IPS-NIHi11 (cell line): ENCODE measurements around the gene NAV2.

ENCODE experiments used
- DNase-seq: peaks from one replicate; pipeline ENCODE4 v3.0.0; 2012; ENCODE audit warnings: mixed read lengths, low spot score

Gene NAV2

DNA sequence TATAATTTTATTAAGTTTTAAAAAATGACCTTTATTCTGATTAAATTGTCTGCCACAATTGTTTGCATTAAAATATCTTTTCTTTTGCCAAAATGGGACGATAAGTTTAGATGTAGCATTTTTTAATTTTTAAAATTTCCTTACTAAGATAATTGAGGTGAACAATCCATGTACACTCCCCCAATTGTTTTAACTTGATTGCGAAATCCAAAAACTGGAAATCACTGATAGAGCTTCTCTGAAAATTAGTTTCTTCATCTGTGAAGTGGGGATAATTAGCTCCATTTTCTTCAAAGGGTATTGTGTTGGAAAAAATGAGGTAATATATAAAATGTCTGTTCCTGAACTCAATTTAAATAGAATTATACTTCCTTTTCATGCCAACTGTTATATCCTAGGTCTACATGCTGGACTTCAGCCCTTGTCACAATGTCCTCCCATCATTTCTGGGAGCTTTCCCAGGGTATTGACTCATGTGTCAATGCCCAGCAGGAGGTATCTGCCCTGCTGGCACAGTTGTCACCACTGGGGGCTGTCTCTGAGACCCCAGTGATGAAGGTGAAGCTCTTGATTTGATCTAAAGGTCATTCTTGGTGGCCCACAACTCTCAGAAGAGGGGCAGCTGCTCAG lies 28.7 kb upstream of the NAV2 start:
- no peak for DNase-seq

GRCh38 chr11:19686234-19686633 lies 26.4 kb upstream of the NAV2 start:
- no peak for DNase-seq

GRCh38 chr11:19687392-19687791 lies 25.2 kb upstream of the NAV2 start:
- DNase-seq = no peak

DNA sequence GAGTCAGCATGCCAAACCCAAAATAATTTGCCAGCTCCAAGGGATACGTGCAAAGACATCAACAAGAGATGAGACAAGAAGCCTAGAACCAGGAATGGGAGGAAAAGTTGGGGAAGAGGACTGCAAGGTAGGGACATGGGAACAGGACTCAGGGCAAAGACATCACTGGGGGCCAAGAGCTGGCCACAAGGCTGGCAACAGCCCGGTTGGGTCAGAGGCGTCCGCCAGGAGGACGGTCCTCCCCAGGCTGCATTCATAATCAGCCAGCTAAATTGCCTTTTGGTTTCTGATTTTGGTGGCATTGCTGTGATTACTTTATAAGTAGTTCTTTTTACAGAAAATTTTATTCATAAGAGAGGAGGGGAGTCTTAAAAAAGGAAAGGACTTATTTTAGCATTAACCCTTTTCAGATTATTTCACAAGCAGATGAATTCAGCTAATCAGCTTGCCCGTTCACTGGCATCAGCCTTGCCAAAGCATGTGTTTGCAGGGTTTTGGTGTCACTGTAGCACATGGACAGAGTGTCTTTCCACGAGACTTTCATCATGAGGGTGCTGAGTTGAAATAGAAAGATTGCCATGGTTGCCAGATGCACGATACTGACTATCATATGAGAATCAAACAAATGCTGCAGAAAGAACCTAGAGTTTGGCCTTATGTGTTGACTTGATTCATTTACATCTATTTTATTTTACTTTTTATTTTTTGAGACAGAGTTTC lies 23.2 kb upstream of the NAV2 start:
- no peak for DNase-seq

GRCh38 chr11:19690885-19691284 lies 21.8 kb upstream of the NAV2 start:
- no peak for DNase-seq

DNA sequence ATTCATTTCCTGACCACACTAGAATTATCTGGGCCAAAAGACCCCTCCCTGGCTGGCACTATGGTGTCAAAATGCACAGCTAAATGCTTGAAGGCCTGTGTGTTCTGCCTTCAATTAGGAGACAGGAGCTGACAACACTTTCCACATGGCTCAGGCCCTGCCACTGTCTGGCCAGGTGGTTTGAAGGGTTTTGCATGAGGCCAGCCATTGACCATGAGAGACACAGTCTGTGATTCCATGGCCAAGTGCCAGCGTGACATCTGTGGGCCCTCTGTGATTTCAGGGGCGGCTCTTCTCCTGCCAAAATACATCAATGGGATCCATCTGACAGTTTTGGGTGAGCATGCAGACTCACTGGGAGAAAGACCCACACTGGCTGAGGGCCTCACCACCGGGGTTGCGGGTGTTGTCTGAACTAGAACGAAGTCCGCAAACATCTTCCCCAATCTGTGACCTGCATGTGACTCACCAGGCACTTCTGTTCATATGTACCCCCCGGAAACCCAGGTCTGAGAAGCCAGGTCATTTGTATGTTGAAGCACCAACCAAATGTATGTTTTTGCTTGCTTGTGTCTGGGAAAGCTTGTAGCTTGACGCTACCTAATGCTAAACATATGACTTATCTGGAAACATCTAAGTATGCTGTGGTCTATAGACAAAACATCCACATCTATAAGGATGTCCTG lies 20.7 kb upstream of the NAV2 start:
- DNase-seq = no peak

DNA sequence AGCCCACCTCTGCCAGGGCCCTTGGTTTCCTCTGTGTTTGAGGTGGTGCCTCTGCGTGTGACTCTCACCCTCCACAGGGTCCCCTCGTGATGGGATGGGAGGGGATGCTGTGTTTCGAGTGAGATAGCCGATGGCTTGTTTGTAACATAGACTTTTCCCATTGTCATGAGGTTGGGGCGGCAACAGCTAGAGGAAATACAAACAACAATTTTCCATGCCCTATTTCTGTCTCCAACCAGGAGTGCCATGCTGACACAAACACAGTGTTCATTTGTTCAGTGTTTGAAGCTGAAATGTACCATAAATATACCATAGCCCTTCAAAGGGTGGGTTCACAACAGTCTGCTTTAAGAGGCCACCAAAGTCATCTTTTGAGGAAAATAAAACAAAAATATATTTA lies 19.5 kb upstream of the NAV2 start:
- no peak for DNase-seq

GRCh38 chr11:19694796-19695345 lies 17.8 kb upstream of the NAV2 start:
- DNase-seq = no peak

GRCh38 chr11:19696073-19696472 lies 16.6 kb upstream of the NAV2 start:
- DNase-seq = no peak

GRCh38 chr11:19696904-19697303 lies 15.7 kb upstream of the NAV2 start:
- DNase-seq = no peak

GRCh38 chr11:19697721-19698121 lies 14.9 kb upstream of the NAV2 start:
- peak; percentile 39 for DNase-seq

DNA sequence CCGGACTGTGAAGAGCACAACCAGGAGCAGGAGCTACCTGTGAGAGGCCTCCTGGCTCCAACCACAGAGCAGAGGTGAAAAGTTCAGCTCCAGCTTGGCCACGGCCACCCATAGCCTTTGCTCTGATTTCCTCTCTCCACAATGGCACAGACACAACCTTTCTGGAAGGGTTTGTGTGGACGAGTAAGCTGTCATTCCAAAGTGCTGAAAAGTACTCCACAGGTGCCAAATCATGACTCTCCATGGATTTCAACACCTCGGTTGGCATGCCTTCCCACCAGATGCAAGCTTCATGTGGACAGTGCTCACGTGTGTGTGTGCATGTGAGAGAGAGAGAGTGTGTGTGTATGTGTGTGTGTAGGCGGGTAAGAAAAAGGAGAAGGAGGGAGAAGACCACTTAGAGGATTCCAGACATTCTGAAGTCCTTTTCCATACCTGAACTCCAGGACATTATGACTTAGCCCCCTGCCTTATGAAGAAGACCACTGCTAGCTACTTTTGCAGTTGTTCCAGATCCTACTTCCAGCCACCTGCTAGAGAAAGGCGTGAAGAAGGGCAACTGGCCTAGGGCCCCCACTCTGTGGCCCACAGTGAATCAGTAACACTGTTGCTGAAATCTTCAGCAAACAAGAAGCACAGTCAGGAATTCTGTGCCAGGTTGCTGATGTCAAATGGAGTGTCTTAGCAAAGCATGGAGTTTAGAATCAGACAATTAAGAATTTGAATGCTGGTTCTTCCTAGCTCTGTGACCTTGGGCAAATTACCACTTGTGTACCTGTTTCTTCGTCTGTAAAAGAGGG lies 13.9 kb upstream of the NAV2 start:
- DNase-seq = no peak

DNA sequence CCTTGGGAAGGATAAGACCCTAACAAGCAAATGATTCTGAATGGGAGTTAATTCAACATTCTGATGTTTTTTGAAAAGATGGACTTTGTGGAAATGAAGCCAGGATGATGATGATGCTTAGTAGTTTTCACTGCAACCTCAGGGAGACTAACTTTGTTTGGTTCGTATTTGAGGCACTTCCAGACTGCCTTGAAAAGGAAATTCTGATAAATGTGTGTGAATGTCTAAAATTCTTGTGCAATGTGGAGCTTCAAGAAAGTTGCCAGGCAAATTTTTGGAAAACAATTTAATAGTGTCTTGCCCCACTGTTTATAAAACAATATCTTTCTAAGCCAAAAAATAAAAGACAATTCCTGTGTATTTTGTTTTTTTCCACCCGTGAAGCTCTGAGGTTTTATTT lies 11.2 kb upstream of the NAV2 start:
- DNase-seq = no peak

DNA sequence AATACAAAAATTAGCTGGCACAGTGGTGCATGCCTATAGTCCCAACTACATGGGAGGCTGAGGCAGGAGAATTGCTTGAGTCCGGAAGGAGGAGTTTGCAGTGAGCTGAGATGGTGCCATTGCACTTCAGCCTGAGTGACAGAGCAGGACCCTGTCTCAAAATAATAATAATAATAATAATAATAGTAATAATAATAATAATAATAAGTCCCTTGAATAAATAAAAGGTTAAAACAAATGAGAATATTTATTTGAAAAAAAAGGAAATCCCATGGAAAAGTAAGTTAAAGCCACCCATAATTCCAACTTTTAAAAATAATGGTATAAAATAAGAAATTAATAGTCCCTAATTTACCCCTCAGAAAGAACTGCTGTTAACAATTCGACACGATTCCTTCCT lies 10.0 kb upstream of the NAV2 start:
- DNase-seq = no peak

GRCh38 chr11:19703211-19703610 lies 9.4 kb upstream of the NAV2 start:
- no peak for DNase-seq

DNA sequence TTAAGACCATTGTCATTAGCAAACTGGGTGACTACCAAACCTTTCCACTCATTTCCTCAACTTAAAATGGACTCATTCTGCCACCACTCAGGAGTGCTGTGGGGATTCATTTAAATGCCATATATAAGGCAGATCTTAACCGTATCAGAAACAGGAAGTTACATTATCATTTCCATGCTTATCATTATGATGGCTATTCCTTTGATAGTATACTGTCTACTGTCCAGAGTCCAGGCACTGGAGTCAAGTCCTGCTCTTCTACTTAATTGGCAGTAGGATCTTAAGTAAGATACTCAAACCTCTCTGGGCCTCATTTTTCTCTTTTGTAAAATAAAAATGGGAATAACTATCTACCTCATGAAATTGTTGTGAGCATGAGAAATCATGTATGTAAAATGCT lies 8.4 kb upstream of the NAV2 start:
- DNase-seq = no peak

DNA sequence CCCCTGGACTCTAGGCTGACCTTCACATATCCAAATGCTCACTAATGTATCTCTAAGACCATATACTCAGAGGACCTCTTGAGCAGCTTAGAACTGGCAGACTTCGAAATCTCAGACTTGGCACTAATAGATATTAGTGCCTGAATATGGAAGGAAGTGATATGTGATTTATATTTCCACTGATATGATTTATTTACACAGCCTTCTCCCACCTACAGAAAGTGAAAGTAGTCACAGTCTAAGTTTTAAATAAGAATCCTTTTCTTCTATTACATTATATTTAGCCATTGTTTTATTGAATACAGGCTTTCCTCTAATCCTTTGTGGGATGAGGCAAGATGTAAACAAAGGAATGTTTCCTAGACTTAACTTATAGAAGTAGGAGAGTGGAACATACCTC lies 6.7 kb upstream of the NAV2 start:
- DNase-seq = no peak

- peak; percentile 40 for DNase-seq
Observed at GRCh38 chr11:19711911-19712280, 741 bp upstream of the NAV2 start.

GRCh38 chr11:19713196-19714021 lies 772 bp downstream of the NAV2 start:
- DNase-seq = no peak

DNA sequence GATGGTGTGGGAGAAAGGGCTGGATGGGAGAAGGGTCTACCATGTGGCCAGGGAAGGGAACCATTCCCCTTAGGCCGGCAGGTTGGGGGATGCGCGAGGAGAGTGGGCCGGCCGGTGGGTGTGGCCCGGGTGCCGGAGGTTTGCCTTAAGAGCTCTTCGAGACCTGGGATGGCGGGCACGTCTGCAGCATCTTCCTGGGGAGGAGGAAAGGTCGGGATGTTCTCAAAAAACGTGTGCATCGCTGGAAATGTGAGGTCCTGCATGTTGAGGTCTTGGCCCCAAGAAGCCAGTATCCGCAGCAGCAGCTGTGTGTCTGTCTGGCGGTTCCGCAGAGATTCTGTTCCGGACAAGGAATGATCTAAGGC lies 1.4 kb downstream of the NAV2 start:
- DNase-seq = no peak
